AG10803 (cell line): ENCODE data around the gene TMEM233.

Experiments
- DNase-seq: peaks from one replicate; pipeline ENCODE4 v3.0.0; 2010; ENCODE audit warnings: low read depth
- H3K4me3 ChIP-seq: 2 replicates; pipeline ENCODE4 v1.5.1; 2011; ENCODE audit warnings: mild to moderate bottlenecking, low read length, control low read depth
- CTCF ChIP-seq: conservative IDR thresholded peaks from 2 replicates; pipeline ENCODE4 v1.5.1; 2011; ENCODE audit warnings: mild to moderate bottlenecking, low read length, control low read depth, inconsistent platforms

The TMEM233 gene

GRCh38 chr12:119672194-119672593 is 78.6 kb downstream of the TMEM233 start:
- no peak overlapping the region for H3K4me3 ChIP-seq
- TF ChIP-seq CTCF: no peak
- DNase-seq: no peak

- TF ChIP-seq CTCF: no peak
- DNase-seq: no peak
- H3K4me3 ChIP-seq: no peak overlapping the region
Observed at GRCh38 chr12:119673634-119674033, 80.1 kb downstream of the TMEM233 start.

- H3K4me3 ChIP-seq: no peak overlapping the region
- TF ChIP-seq CTCF: no peak
- no peak for DNase-seq
Observed at GRCh38 chr12:119674560-119674959, 81.0 kb downstream of the TMEM233 start.

GRCh38 chr12:119676022-119676421 is 82.4 kb downstream of the TMEM233 start:
- no peak for DNase-seq
- TF ChIP-seq CTCF: no peak
- no peak overlapping the region for H3K4me3 ChIP-seq

- TF ChIP-seq CTCF: no peak
- H3K4me3 ChIP-seq: no peak overlapping the region
- DNase-seq: no peak
Observed at GRCh38 chr12:119676573-119676972, 83.0 kb downstream of the TMEM233 start.

- no peak for DNase-seq
- H3K4me3 ChIP-seq: no peak overlapping the region
- no peak for TF ChIP-seq CTCF
Observed at GRCh38 chr12:119678459-119678858, 84.9 kb downstream of the TMEM233 start.

- DNase-seq: no peak
Observed at GRCh38 chr12:119679081-119679480, 85.5 kb downstream of the TMEM233 start.

More at GRCh38 chr12:119679081-119679480, 85.5 kb downstream of the TMEM233 start:
- H3K4me3 ChIP-seq: no peak overlapping the region
- TF ChIP-seq CTCF: no peak
